NCI-H2029 treated with DMSO at 0.1 percent for 48 hours (cell line): ENCODE data around the gene PRDM16.

ENCODE experiments used
- DNase-seq: peaks from one replicate; lab custom pipeline; 2025; lab: John Stamatoyannopoulos, UW

The PRDM16 gene

DNA sequence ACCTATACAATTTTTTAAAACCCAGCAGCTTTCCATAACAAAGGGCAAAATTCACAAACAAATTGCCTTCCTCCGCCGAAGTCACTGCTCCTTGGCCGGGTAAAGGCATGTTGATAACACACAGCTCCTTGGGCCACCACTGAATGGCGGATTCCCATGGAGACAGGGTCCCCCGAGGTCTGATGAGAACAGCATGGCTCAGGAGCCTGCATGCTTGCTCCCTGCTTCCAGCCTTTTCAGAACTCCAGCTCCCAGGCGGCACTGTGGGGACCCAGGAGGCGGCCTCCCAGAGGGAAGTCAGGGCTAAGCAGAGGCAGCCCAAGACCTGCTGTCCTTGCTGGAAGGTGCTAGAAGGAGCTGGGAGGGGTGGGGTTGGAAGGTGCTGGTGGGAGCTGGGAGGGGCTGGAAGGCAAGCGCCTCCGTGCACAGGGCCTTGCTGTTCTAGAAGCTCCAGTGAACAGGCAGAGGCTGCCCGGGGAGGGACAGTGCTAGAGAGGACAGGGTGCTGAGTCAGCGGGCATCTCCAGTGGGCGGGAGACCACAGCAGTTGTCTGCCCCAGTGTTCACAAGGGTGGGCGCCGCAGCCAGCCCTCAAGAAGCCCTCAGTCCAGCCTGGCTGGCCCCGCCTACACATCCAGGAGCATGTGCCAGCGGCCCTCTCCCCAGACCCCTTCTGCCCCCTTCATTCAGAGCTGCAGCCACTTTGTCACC, 35.1 kb downstream of the PRDM16 start:
- no peak for DNase-seq

DNA sequence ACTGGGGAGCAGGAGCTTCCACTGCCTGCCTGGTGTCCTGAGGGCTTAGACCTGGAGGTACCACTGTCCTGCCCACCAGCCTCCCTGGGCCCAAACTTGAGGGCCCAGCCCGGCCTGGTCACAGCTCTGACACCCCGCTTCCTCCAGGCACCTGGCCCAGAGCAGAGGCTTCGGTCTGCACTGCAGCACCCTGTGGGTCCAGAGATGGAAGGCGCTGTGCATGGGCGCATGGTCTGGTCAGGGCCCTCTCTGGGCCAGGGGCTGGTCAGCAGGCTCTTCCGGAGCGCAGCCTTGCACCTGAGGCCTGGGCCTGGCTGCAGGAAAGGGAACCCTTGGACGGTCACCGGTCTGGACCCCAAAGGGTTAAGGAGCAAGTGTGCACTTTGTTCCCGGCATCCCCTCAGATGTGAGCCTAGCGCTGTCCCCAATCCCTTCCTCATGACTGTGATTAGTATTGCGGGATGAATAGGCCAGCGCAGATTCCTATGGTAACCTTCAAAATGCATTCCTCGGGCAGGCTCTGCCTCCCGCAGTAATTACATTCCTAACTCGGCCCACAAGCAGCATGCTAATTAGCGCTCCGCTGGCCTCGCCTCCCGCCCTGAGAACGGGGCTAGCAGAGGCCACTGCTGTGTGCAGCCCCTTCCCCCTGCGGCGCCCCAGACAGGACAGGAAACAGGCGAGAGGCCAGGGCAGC, 36.3 kb downstream of the PRDM16 start:
- no peak for DNase-seq

DNA sequence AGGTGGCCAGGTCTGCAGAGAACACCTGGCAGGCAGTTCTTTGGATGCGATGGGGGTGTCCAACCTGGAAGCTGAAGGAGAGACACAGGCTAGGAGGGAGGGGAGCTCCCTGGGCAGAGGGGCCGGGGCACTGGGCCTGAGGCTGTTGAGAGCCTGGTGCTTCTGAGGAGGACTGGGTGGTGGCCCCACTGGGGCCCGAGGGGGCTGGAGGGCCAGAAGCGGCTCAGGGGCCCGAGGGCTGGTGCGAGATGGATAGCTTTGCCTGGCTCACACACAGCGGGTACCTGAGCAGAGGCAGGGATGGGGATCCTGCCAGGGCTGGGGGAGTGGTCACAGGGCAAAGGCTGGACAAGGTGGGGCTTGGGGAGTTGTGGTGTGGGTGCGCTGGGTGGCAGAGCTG, 37.2 kb downstream of the PRDM16 start:
- no peak for DNase-seq

DNA sequence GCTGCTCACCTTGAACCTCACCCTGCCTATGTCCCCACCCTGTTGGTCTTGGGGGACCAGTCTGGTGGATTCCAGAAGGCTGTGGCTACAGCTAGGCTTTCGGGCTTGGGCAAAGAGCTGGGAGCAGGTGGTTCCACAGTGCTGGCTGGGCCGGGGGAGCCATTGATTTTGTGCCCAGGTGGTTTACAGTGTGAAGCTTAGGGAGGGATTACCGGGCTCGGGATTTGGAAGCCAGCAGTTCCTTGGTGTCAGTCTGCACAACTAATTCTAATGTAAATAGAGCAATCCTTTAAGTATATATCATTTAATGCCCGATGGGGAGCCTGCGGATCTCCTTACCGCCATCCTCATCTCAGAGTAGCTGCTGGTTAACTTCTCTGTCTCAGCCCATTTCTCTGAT, 38.2 kb downstream of the PRDM16 start:
- DNase-seq: no peak

GRCh38 chr1:3109355-3109754, 40.4 kb downstream of the PRDM16 start:
- DNase-seq: no peak

GRCh38 chr1:3111348-3112021, 42.5 kb downstream of the PRDM16 start:
- no peak for DNase-seq

DNA sequence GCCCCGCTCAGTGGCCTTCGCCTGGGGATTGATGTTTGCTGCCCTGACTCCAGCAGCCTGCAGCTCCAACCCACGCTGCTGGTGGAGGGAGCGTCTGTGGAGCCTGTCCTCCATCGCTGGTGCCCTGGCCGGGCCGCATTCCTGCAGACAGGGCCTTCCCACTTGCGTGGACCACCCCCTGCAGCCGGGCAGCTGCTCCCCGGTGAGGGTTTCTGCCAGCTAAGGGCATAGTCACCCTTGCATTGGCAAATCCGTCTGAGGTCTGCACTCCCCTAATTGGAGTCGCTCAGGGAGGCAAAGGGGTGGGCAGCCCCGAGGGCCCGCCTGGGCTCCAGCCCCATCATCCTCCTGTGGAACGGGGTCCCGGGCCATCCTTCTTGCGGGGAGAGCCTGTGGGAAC, 43.5 kb downstream of the PRDM16 start:
- DNase-seq: no peak

DNA sequence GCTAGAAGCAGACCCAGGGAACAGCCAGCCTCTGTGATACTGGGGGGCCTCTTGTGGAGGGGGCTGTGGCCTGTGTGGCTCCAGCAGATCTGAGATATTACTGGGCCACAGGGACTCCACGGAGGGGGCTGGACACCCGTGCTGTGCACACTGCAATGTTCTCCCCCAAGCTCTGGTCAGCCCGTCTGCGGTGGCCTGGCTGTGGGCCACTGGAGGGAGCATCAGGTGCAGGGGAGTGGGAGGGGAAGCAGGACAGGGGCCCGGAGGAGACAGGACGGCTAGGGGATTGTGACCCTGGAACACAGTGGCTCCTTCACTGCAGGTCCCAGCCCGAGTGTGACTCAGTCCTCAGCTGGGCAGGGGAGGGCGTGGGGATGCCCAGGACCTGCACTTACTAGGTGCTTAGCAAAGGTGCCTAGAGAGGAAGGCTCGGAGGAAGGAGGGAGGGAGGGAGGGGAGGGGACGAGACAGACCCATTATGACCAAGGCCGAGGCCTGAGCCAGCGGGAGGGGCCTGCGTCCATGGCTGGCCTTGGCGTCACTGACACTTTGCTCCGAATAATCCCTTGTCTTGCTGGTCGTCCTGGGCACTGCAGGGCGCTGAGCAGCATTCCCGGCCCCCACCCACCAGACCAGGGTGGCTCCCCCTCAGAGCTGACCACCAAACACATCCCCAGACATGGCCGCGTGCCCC, 44.2 kb downstream of the PRDM16 start:
- DNase-seq: no peak

DNA sequence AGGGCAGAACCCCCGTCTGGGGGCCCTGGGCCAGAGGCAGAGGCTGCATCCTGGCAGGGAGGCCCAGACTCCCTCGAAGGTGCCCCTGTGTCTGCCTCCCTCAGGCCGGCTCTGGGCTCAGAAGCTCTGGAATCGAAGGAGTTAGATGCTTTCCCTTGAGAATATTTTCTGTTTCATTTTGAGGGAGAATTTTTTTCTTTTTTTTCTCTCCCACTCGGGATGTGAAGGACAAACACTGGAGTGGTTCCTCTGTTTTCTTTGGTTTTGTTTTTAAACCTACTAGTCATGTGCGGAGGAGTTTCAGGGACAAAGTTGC, 44.7 kb downstream of the PRDM16 start:
- DNase-seq: no peak

DNA sequence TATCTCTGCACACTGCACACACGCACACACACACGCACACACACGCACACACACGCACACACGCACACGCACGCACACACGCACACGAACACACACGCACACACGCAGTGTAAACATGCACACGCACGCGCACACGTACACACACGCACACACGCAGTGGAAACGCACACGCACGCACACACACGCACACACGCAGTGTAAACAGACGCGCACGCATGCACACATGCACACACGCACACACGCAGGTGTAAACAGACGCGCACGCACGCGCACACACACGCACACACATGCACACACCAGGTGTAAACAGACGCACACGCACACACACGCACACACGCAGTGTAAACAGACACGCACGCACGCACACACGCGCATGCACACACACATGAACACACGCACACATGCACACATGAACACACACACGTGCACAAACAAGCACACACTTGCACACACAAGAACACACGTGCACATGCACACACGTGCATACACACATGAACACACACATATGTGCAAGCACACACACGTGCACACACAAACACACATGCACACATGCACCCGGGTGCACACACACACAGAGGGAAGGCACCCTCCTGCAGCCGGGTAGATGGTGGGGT, 45.2 kb downstream of the PRDM16 start:
- DNase-seq: no peak

DNA sequence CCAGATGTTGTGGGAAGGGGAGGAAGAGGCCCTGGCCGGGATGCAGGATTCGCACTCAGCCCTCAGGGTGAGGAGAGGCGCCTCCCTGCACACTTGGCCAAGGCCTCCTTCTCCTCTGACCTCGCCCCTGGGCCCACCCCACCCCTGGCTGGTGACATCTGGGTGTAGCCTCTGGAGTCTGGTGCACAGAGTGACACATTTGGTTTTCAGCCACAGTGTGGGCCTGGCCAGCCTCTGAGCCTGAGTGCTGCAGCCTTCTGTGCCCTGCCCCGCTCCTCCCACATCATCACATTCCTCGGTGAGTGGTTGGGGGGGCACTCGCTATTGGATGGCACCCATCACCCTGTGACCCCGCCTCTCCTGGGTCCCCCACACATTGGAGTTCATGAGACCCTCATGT, 45.8 kb downstream of the PRDM16 start:
- DNase-seq: no peak

GRCh38 chr1:3115275-3116149, 46.5 kb downstream of the PRDM16 start:
- DNase-seq: no peak

DNA sequence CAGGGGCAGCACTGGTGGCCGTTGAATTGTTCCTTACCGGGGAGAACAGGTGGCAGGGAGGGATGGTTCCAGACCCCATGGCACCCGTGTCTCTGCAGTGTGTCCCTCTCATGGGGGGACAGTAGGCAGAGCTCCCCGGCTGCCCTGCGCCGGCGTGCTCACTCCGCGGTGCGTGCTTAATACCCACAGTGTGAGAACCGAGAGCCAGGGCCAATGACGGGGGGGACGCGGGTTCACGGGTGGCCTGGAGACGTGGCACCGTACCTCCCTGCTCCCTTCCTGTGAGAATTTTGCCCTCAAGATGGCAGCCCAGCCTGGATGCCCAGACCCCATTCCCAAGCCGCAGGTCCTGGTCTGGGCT, 47.1 kb downstream of the PRDM16 start:
- no peak for DNase-seq

GRCh38 chr1:3116560-3116959, 47.6 kb downstream of the PRDM16 start:
- DNase-seq: no peak

GRCh38 chr1:3117879-3118278, 48.9 kb downstream of the PRDM16 start:
- DNase-seq: no peak

- no peak for DNase-seq
These were observed 50.1 kb downstream of the PRDM16 start for GRCh38 chr1:3119061-3119460.

DNA sequence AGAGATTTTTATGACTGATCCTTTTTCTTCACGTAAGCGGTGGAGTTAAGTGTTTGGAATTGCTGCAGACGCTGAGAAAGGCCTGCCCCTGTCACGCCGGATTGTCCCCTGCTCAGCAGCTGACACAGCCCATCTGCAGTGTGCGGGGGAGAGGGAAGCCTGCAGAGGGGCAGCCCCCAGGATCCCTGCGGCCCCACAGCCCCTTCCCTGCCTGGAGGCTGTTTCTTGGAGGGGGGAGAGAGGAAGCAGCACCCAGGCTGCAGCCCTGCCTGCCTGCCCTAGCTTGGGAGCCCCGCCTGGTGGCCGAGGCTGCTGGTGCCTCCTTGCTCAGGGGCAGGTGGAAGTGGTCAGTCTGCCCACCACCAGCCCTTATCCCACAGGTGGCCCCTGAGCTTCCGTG, 50.7 kb downstream of the PRDM16 start:
- DNase-seq: no peak

- no peak for DNase-seq
These were observed 51.1 kb downstream of the PRDM16 start for GRCh38 chr1:3120140-3120539.

DNA sequence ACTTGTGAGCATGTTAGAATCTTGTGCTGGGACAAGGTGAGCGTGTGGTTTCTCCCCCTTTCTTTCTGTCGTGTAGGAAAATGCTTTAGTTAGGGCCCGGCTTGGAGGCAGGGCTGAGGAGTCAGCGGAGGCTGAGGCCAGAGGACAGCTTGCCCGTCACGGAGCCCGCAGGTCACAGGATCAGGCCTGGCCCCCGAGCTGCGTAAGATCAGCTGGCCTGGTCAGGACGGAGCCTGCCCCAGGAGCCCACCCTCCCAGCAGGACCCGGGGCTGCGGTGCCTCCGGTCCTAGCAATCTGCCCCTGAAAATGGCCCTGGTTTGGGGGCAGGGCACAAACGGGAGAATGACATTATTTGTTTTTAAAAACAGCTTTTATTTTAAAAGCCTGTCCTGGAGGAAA, 52.0 kb downstream of the PRDM16 start:
- no peak for DNase-seq

DNA sequence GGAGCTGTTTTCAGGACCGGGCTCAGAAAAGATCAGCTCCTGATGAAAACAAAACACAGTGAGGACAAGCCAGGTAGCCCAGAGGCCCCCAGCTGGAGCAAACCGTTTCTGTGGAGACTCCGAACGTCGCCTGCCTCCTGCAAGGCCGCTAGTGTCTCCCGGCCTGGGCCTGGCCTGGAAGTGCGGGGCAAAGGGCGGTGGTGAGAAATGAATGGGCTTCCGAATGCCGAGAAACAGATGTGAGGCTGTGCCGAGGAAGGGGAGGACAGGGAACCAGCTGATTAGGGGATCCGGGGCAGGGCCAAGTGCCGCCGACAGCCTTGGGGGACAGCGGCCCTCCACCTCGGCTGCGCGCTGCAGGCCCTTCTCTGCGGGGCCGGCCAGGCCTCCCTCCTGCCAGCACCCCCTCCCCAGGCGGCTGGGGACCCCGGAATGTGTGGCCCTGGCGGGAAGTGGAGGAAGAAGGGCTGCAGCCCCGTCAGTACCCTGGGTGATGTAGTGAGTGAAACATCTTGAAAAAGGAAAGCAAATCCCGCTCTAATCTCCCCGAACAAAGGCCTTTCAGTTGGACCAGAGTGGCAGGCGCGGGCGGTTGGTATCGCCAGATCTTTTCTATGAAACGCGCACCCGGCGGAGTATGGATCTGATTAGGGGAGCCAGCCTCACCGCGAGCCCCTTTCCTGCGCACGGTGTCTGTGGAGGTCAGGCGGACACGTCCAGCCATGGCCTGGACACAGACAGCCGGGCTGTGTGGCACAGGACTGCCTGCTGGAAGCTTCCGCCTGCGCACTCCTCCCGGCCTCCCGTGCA, 52.6 kb downstream of the PRDM16 start:
- DNase-seq: no peak

DNA sequence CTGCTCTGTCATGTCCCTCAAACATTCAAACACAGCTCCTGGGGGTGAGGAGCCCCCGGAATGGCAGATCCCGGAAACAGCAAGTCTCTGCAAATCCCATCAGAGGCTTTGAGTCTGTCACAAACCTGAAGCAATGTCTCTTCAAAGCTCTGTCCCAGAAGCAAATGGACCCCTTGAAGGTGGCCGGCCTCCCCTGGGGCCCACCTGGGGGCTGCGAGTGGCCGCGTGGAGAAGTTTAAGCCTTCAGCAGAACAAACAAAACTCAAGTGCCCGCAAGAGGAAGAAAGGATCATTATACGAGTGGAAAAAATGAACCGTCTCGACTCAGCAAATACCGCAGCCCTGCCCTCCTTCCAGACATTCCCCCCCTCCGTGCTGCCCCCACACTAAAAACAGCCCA, 53.3 kb downstream of the PRDM16 start:
- DNase-seq: no peak
